ENCODE data around the gene RND1.

DNA sequence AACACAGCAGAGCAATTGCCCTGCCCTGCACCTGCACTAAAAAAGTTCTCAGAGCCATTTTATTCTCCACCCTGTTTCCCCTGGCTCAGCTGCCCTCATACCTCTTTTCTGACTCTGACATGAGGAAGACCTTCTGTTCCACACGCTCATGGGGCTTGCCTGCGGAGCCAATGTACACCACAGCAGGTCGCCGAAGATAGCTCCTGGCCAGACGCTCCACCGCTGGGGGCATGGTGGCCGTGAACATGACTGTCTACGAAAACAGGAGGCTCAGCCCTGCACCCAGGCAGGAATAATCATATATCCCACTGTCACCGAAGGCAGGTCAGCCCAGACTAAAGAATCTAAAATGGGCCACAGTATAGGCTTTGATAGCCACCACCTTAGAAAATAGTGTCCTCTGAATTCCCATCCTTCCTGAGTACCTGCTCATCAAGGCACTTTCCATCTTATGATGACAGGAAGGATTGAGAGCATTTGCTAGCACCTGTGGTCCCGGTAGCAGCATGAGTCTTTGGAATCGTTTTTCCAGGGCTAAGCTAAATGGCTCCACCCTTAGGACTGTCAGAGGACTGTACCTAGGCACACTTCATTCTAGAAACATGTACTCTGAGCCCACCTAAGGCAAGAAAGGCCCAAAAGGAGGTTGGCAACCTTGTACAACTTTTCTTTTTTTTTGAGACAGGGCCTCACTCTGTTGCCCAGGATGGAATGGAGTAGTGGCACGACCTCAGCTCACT is 33.2 kb downstream of the RND1 start:
- TF ChIP-seq EZH2 (IDR thresholded peaks at IDR 0.05; ENCODE audit: insufficient read depth, low read length), result no peak
- TF ChIP-seq, protein P1, sequence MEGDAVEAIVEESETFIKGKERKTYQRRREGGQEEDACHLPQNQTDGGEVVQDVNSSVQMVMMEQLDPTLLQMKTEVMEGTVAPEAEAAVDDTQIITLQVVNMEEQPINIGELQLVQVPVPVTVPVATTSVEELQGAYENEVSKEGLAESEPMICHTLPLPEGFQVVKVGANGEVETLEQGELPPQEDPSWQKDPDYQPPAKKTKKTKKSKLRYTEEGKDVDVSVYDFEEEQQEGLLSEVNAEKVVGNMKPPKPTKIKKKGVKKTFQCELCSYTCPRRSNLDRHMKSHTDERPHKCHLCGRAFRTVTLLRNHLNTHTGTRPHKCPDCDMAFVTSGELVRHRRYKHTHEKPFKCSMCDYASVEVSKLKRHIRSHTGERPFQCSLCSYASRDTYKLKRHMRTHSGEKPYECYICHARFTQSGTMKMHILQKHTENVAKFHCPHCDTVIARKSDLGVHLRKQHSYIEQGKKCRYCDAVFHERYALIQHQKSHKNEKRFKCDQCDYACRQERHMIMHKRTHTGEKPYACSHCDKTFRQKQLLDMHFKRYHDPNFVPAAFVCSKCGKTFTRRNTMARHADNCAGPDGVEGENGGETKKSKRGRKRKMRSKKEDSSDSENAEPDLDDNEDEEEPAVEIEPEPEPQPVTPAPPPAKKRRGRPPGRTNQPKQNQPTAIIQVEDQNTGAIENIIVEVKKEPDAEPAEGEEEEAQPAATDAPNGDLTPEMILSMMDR (IDR thresholded peaks at IDR 0.05; ENCODE audit: insufficient read depth, low read depth, low read length), result no peak

Data from astrocyte (in vitro differentiated cells and primary cell).